Measurements from ENCODE around the gene TBX1. TPM values are rescaled to one million over a fixed set of nuclear protein-coding genes. Genes with fewer than 3 reads are reported as not detected.

Gene TBX1
- polyA plus RNA-seq, 3 donors = not detected

- peak overlapping the region in 1 of 2 donors; percentile 82 for H3K4me3 Mint-ChIP-seq
- H3K9me3 Mint-ChIP-seq = peaks cover 0 to 21% (median 6%) of the 10 kb centered on the region in 7 donors
- TF ChIP-seq, protein P1, sequence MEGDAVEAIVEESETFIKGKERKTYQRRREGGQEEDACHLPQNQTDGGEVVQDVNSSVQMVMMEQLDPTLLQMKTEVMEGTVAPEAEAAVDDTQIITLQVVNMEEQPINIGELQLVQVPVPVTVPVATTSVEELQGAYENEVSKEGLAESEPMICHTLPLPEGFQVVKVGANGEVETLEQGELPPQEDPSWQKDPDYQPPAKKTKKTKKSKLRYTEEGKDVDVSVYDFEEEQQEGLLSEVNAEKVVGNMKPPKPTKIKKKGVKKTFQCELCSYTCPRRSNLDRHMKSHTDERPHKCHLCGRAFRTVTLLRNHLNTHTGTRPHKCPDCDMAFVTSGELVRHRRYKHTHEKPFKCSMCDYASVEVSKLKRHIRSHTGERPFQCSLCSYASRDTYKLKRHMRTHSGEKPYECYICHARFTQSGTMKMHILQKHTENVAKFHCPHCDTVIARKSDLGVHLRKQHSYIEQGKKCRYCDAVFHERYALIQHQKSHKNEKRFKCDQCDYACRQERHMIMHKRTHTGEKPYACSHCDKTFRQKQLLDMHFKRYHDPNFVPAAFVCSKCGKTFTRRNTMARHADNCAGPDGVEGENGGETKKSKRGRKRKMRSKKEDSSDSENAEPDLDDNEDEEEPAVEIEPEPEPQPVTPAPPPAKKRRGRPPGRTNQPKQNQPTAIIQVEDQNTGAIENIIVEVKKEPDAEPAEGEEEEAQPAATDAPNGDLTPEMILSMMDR (IDR thresholded peaks at IDR 0.05) = no peak
- no peaks in the 10 kb centered on the region for H3K79me2 ChIP-seq (ENCODE audit: insufficient read depth, low read length)
- H3K4me1 Mint-ChIP-seq = peaks cover 16% of the 10 kb centered on the region
- no peak overlapping the region for H3K9ac ChIP-seq (ENCODE audit: insufficient read depth, low read length, poor library complexity, severe bottlenecking)
- H3K9me3 ChIP-seq (replicated peaks in 1 of 2; ENCODE audit: control insufficient read depth in 1 of 2, insufficient read depth in 1 of 2, low read length in 2 of 2) = peaks cover 0 to 29% of the 10 kb centered on the region in 2 donors
- H3K27ac ChIP-seq (ENCODE audit: low read depth in 1 of 2, low read length in 2 of 2) = no peak overlapping the region
- peaks cover 55 to 85% (median 69%) of the 10 kb centered on the region in 3 donors for H3K27me3 Mint-ChIP-seq (ENCODE audit: low read depth in 3 of 3)
- no peak overlapping the region for H3K27ac Mint-ChIP-seq
- no peak overlapping the region for H3K4me2 ChIP-seq (replicated peaks; ENCODE audit: extremely low read depth, low read length, poor library complexity, severe bottlenecking)
- DNase-seq = no peak
- WGBS (ENCODE audit: insufficient coverage) = 82% methylated on average over 4 of the region's 14 CpGs
- no peak overlapping the region for H3K4me3 ChIP-seq (replicated peaks in 1 of 3; ENCODE audit: low read depth in 2 of 3, low read length in 3 of 3)
- intact Hi-C loops (cut with micrococcal nuclease) = no loop called here
- H3K4me1 ChIP-seq (ENCODE audit: control insufficient read depth in 1 of 2, insufficient read depth in 2 of 2, low read length in 2 of 2) = peaks cover 11 to 18% of the 10 kb centered on the region in 2 donors
- peaks cover 3 to 5% of the 10 kb centered on the region in 2 donors for H3K36me3 Mint-ChIP-seq
- no peak overlapping the region for H2AFZ ChIP-seq (ENCODE audit: insufficient read depth, low read depth, low read length, poor library complexity, severe bottlenecking)
- no peaks in the 10 kb centered on the region for H4K20me1 ChIP-seq (ENCODE audit: insufficient read depth, low read length)
- H3K36me3 ChIP-seq (replicated peaks in 1 of 2; ENCODE audit: control insufficient read depth in 1 of 2, insufficient read depth in 2 of 2, low read length in 2 of 2) = no peaks in the 10 kb centered on the region
- peaks cover 35 to 77% of the 10 kb centered on the region in 2 donors for H3K27me3 ChIP-seq (ENCODE audit: control insufficient read depth in 2 of 2, insufficient read depth in 2 of 2, low read length in 2 of 2)
Measured at GRCh38 chr22:19753996-19754700, 6.4 kb upstream of the TBX1 start.

DNA sequence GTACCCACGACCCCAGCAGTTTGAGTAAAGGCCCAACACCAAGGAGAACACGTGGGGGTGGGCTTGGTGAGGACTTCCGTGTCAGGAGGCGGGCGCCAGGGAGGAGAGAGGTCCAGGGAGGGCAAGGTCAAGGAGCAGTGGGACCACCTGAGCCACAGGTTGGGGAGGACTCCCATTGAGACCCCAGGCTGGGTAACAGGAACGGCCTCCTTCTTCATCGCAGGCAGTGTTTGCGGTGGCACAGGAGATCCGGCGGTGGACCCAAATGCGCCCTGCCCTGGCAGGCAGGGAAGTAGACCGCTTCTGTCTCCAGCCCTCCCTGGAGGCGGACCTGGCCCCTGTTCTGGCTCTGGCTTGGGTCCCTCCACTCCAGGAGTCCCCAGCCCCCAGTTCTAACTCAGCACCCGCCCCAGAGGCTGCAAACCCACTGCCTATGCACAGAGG lies 5.9 kb upstream of the TBX1 start:
- H3K27ac ChIP-seq (ENCODE audit: low read depth in 1 of 2, low read length in 2 of 2) = no peak overlapping the region
- H3K36me3 ChIP-seq (replicated peaks in 1 of 2; ENCODE audit: control insufficient read depth in 1 of 2, insufficient read depth in 2 of 2, low read length in 2 of 2) = no peaks in the 10 kb centered on the region
- Mint-ChIP-seq H3K36me3 (peaks cover 4 to 6% of the 10 kb centered on the region in 2 donors), H3K27ac (no peak overlapping the region), H3K4me3 (peak overlapping the region in 1 of 2 donors; percentile 82), H3K27me3 (ENCODE audit: low read depth in 3 of 3) (peaks cover 59 to 91% (median 73%) of the 10 kb centered on the region in 3 donors), H3K9me3 (peaks cover 0 to 25% (median 8%) of the 10 kb centered on the region in 7 donors), H3K4me1 (peaks cover 20% of the 10 kb centered on the region)
- no peak overlapping the region for H2AFZ ChIP-seq (ENCODE audit: insufficient read depth, low read depth, low read length, poor library complexity, severe bottlenecking)
- DNase-seq = no peak
- H3K4me2 ChIP-seq (replicated peaks; ENCODE audit: extremely low read depth, low read length, poor library complexity, severe bottlenecking) = no peak overlapping the region
- H3K4me3 ChIP-seq (replicated peaks in 1 of 3; ENCODE audit: low read depth in 2 of 3, low read length in 3 of 3) = no peak overlapping the region
- peaks cover 0 to 33% of the 10 kb centered on the region in 2 donors for H3K9me3 ChIP-seq (replicated peaks in 1 of 2; ENCODE audit: control insufficient read depth in 1 of 2, insufficient read depth in 1 of 2, low read length in 2 of 2)
- WGBS (ENCODE audit: insufficient coverage) = 32% methylated on average over 11 of the region's 14 CpGs
- intact Hi-C loops (cut with micrococcal nuclease) = no loop called here
- no peaks in the 10 kb centered on the region for H4K20me1 ChIP-seq (ENCODE audit: insufficient read depth, low read length)
- TF ChIP-seq, protein P1 (IDR thresholded peaks at IDR 0.05) = no peak
- H3K4me1 ChIP-seq (ENCODE audit: control insufficient read depth in 1 of 2, insufficient read depth in 2 of 2, low read length in 2 of 2) = peaks cover 14 to 24% of the 10 kb centered on the region in 2 donors
- peaks cover 39 to 82% of the 10 kb centered on the region in 2 donors for H3K27me3 ChIP-seq (ENCODE audit: control insufficient read depth in 2 of 2, insufficient read depth in 2 of 2, low read length in 2 of 2)
- H3K79me2 ChIP-seq (ENCODE audit: insufficient read depth, low read length) = no peaks in the 10 kb centered on the region
- no peak overlapping the region for H3K9ac ChIP-seq (ENCODE audit: insufficient read depth, low read length, poor library complexity, severe bottlenecking)

Measured in CD14-positive monocyte (primary cell).